SK-N-SH (cell line): ENCODE measurements around the gene CRISPLD2.

Experiments used
- CTCF ChIP-seq: fragments of 200-600 bp; sonication (generic); IDR thresholded peaks from 2 replicates; pipeline ENCODE4 v1.6.1; 2017; ENCODE audit warnings: antibody characterized with exemption, mild to moderate bottlenecking, moderate library complexity
- EP300 ChIP-seq, 2 experiments: IDR thresholded peaks; 2 replicates each; pipeline versions ENCODE4 v1.4.0 to v1.6.1; 2012; ENCODE audit warnings: borderline replicate concordance in 1 of 2, low read depth in 1 of 2, low read length in 1 of 2
- EZH2phosphoT487 ChIP-seq: fragments of 200-600 bp; sonication (generic); IDR thresholded peaks from 2 replicates; pipeline ENCODE4 v1.6.1; 2017; ENCODE audit warnings: low read depth, mixed run types, mild to moderate bottlenecking, antibody characterized with exemption, moderate library complexity, borderline replicate concordance
- GATA2 ChIP-seq: sonication (generic); formaldehyde crosslinking; IDR thresholded peaks from 2 replicates; pipeline ENCODE4 v1.5.0; 2020; ENCODE audit warnings: mild to moderate bottlenecking, missing genetic modification reagents
- JUND ChIP-seq: IDR thresholded peaks from 2 replicates; pipeline ENCODE4 v1.4.0; 2012
- MAX ChIP-seq: IDR thresholded peaks from 2 replicates; pipeline ENCODE4 v1.4.0; 2012; ENCODE audit warnings: low read depth
- NFIC ChIP-seq: IDR thresholded peaks from 2 replicates; pipeline ENCODE4 v1.4.0; 2012; ENCODE audit warnings: borderline replicate concordance
- POLR2AphosphoS5 ChIP-seq: IDR thresholded peaks from 2 replicates; pipeline ENCODE4 v1.6.1; 2012; ENCODE audit warnings: low read depth, low read length
- RAD21 ChIP-seq: IDR thresholded peaks from 2 replicates; pipeline ENCODE4 v1.6.1; 2012; ENCODE audit warnings: mild to moderate bottlenecking, low read length
- REST ChIP-seq: IDR thresholded peaks from 2 replicates; pipeline ENCODE4 v1.6.1; 2012; ENCODE audit warnings: mild to moderate bottlenecking, low read depth, low read length, moderate library complexity
- SIN3A ChIP-seq: IDR thresholded peaks from 2 replicates; pipeline ENCODE4 v1.6.1; 2012; ENCODE audit warnings: low read depth, mild to moderate bottlenecking, low read length, moderate library complexity, borderline replicate concordance
- TAF1 ChIP-seq: IDR thresholded peaks from 2 replicates; pipeline ENCODE4 v1.6.1; 2012; ENCODE audit warnings: low read depth, mild to moderate bottlenecking, low read length, moderate library complexity, borderline replicate concordance
- TCF12 ChIP-seq: IDR thresholded peaks from 2 replicates; pipeline ENCODE4 v1.4.0; 2012
- ZBTB33 ChIP-seq: IDR thresholded peaks from 2 replicates; pipeline ENCODE4 v1.4.0; 2012; ENCODE audit warnings: low read depth, borderline replicate concordance

GRCh38 chr16:84941921-84942320, 122.1 kb downstream of the CRISPLD2 start:
- no peak for TF ChIP-seq CTCF
- no peak for TF ChIP-seq RAD21
- no peak for TF ChIP-seq SIN3A
- TF ChIP-seq POLR2AphosphoS5 = no peak
- TF ChIP-seq GATA2 = no peak
- no peak for TF ChIP-seq MAX
- no peak for TF ChIP-seq NFIC
- TF ChIP-seq REST = no peak
- no peak for TF ChIP-seq EP300 (IDR thresholded peaks at IDR 0.05; ENCODE audit: borderline replicate concordance in 1 of 2, low read depth in 1 of 2, low read length in 1 of 2)
- no peak for TF ChIP-seq JUND
- TF ChIP-seq ZBTB33 = no peak
- TF ChIP-seq TCF12 = no peak
- no peak for TF ChIP-seq EZH2phosphoT487
- TF ChIP-seq TAF1 = no peak
